ENCODE results near the gene ATP6V1G2.
"Not testable (repeated sequence)": the region's sequence is repeated elsewhere in the genome, so short reads cannot be mapped to it uniquely, and the experiment has no call there.

ATP6V1G2 gene

DNA sequence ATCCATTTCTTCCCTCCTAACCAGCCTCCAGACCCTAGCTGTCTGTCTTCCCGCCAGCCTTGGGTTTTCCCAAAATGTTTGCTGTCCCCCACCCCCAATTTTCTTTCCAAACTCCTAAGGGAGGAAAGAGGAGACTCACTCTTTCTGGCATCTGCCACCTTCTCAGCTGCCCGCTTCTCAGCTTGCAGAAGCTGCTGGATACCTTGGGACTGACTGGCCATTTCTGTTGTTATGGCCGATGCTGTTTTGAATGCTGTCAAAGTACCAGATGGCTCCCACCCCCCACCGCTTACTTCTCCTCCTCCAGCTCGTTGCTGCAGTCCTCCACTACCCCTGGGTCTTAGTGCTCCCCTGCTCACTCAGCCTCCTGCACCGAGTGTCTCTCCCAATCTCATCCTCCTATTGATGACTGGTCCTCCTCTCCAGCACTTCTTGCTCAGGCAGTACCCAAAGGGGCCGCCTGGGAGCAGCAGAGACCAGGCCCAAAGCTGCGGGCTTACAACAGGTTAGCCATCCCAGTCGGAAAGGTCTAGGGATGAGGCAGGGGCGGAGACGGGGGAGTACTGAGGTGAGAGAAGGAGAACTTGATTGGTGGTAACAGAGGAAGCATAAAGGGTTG is at the start of gene ATP6V1G2:
Gene ATP6V1G2 (minus strand): TSS at position 270 of the 619 bp plus-strand sequence. CDS start 49 bp downstream, at position 221.
- ATAC-seq: peak; percentile 71
- peak; percentile 93 for DNase-seq

DNA sequence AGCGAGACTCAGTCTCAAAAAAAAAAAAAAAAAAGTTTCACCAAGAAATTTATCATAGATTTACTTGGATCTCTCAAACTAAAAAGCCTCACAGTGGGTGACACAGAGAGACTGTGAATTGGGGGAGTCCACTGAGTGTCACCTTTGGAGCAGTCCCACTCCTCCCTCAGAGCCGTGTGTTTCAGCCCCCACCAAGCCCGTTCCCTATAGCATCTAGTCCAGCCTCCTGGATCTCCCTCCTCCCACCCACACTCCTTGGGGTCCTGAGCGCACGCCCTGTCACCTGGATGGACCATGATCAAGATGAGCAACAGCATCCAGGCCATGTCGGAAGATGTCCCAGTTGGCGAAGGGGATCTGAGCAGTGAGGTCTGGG is 46.0 kb upstream of the ATP6V1G2 start:
- DNase-seq (no peak), ATAC-seq (peak; percentile 12)

DNA sequence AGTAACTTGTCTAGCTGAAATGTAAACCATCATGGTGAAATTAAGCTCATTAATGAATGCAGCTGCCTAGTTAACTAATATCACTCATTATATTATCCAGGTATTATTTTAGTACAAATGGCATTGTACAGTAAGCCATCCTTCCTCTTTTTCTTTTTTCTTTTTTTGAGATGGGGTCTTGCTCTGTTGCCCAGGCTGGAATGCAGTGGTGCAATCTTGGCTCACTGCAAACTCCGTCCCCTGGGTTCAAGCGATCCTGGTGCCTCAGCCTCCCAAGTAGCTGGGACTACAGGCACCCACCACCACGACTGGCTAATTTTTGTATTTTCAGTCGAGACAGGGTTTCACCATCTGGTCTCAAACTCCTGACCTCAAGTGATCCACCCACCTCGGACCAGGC is 44.3 kb upstream of the ATP6V1G2 start:
- not testable (repeated sequence) for DNase-seq, ATAC-seq

DNA sequence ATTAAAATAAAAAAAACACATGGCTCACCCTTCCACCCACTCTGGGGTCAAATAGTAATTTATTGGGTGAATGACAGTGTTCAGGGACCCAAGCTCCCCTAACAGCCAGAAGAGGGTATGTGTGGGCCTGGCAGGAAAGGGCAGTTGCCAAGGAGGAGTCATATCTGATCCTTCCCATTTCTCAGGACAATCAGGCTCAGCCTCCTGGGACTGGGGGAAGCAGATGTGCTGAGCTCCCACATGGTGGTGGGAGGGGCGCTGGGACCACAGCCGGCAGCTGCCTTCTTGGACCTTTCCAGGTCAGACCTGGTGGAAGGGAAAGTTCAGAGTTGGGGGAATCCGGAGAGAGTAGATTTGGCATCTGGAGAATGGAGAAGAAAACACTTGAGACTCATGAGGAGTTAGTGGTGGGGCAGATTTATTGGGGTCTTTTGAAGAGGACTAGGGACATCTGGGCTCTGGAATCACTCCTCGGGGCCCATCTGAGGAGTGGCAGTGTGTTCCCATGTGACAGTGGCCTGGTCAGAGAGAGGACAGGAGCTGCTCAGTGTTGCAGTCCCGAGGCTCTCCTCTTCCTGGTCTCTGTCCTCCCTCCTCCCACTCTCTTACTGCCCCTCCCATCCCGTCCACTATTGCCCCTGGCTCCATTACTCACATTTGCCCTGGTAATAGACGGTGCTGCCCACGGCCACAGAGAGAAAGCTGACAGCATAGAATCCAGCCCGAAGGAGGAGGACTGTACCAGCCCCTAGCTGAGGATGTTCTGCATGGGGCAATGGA is 42.7 kb upstream of the ATP6V1G2 start:
- DNase-seq (no peak), ATAC-seq (no peak)

DNA sequence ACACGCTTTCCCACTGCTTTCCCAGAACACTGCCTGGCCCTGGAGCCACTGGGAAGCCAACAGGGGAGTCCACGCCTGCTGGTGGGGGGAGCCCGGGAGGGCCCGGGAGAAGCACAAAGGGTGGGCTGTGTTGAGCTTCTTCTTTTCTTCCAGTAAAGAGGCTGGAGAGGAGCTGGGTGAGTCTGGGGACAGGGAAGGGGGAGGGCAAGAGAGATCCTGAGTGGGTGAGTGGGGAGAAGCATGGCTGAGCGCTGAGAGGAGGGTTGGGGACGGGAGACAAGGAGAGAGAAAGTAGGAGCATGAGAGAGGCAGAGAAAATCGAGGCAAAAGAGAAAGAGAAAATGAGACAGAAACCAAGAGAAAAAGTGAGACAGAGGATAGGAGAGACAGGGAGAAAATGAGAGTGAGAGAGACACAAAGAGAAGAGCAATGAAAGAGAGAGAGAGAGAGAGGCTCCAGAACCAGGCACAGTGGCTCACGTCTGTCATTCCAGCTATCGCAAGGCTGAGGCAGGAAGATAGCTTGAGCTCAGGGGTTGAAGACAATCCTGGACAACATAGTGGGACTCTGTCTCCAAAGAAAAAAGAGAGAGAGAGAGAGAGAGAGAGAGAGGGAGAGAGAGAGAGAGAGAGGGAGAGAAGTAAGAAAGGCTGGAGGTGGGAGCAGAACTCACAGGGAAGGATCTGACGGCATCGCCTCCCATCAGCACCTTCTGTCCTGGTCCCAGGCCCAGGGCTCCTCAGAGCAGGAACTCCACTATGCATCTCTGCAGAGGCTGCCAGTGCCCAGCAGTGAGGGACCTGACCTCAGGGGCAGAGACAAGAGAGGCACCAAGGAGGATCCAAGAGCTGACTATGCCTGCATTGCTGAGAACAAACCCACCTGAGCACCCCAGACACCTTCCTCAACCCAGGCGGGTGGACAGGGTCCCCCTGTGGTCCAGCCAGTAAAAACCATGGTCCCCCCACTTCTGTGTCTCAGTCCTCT is 41.7 kb upstream of the ATP6V1G2 start:
- ATAC-seq: peak; percentile 9

DNA sequence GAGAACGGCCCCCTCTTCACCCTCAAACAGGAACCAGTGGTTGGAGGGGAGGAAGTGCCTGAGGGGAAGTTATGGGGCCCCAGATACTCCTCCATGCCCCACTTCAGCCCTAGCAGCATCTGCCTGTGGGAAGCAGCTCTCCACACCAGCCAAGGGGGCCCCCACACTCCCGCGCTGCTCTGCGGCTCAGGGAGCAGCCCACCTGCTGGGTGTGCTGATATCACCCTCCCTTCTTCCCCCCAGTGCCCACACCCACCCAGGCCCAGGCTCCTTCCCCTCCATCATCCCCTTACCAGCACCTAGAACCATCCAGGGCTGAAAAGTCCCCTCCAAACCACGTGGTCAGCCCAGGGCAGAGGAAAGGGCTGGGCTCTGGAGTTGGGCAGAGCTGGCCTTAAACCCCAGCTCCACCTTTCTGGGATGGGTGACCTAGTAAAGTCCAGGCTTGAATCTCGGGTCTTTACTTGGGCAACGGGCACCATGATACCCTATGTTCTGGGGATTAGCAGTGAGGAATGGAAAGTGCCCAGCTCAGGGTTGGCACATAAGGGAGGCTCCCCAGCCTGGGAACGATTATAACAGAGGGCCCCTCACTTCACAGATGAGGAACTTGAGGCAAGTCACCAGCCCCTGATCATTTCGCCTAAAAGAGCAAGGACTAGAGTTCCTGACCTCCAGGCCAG is 40.3 kb upstream of the ATP6V1G2 start:
- DNase-seq (peak; percentile 48), ATAC-seq (peak; percentile 16)

More for the DNA sequence above, 41.7 kb upstream of the ATP6V1G2 start:
- DNase-seq: no peak

DNA sequence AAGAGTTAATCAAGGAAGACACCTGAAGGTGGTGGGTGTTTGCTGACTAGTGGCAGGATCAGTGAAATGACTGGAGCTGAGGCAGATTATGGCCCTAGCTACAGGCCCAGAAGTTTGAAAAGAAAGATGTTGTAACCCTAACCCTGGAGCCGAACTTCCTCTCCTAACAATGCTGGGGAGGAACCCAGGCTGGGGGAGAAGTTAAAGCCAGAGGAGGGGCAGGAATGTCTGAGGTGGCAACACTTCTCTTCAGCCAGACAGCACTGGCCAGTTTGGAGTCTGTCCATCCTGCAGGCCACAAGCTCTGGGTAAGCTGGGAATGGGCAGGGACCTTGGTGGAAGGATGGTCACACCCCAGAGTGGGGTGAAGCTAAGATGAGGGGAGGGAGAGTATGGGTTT is 39.6 kb upstream of the ATP6V1G2 start, which contains the start of gene LST1:
Gene LST1 (plus strand): TSS at position 270 of the 400 bp plus-strand sequence. CDS start 1,023 bp downstream, outside the sequence.
- no peak for DNase-seq
- ATAC-seq: no peak

DNA sequence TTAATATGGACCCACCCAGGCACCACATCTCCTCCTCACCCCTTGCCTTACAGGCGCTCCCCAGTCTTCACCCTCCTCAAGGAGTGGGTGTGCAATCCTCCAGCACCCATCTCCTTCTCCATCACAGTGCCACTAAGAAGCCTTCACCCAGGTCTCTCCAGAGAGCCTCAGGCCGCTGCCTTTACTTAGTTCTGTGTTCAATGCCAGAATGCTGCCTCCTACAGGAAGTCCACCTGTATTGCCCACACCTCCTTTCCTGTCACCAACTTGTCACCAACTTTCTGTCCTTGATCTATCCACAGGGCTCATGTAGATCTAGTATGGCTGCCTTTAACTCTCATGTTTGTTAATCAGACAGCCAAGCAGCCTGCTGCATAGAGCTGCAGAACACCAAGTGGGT is 39.1 kb upstream of the ATP6V1G2 start:
- ATAC-seq: peak; percentile 20
- DNase-seq: peak; percentile 49

DNA sequence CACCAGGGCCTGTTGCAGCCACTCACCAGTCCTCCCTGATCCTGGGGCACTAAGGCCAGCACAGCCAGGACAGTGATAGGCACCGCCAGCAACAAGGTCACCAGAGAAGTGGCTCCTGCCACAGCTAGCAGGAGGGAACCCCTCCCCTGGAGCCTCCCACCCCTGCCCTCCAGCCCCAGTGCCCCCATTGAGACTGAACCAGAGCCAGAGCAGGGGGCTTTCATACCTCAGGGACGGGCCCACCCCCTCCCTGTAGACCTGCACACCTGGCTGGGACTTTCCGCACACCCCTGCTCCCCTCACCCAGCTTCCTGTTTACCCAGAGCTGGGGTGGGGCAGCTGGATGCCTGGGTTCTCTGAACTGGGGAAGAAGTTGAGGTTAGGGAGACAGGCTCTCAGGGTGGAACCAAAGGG is 35.8 kb upstream of the ATP6V1G2 start, which contains the start of gene LTB:
Gene LTB (minus strand): TSS at position 195 of the 414 bp plus-strand sequence. CDS start 7 bp downstream, at position 188.
- no peak for ATAC-seq
- DNase-seq: peak; percentile 55

DNA sequence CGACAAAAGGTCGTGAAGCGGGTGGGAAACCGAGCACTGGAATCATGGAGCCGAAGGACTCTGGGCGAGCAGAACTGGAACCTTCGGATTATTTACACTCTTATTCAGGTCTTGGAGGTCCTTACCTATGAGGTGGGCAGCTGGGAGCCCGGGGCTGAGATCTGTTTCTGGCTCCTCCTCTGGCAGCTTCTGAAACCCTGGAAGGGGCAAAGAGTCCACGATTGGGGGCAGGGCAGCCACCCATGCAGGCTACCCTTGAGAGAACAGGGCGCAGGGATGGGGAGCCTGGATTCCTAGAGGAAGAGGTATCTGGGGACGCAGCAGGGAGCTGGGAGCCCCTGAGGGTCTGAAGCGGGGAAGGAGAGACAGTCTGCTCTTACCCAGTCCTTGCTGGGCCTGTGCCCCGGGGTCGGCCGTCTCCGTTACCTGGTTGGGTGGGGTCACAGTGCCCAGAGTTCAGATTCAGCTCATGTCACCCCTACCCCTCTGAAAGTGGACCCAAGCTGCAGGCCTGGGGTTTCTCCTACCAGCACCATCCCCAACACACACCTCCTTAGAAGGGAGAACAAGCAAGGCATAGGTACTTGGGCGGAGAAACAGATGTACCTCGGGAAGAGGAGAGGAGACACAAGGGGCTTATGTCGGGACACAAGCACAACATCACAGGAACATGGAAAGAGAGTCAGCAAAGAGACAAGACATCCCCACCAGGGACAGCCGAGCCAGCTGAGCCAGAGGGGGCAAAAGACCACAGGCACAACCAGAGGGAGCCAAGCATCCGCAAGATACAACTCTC is 35.2 kb upstream of the ATP6V1G2 start:
- ATAC-seq: no peak
- DNase-seq: no peak

DNA sequence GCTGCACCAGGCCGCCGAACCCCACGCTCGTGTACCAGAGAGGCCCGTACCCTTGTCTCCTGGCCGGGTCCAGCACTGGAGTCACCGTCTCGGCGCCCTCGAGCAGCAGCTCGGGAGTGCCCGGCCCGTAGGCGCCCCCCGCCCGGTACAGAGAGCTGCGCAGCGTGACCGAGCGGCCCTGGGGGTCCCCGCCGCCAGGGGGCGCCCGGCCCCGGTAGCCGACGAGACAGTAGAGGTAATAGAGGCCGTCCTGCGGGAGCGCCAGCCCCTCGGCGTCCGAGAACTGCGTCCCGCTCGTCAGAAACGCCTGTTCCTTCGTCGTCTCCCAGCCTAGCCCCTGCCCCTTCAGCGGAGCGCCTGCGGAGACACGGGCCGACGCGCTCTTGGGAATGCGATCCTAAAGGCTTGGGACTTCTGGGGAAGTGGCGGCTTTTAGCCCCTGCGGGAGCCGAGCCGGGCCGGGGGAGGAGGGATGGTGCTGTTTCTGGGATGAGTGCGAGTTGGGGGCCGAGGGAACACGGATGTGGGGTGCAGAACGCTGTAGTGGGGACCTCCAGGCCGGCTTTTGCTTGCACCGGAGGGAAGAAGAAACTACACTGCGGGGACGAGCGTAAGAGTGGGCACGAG is 34.5 kb upstream of the ATP6V1G2 start:
- peak; percentile 81 for ATAC-seq
- DNase-seq: peak; percentile 96

DNA sequence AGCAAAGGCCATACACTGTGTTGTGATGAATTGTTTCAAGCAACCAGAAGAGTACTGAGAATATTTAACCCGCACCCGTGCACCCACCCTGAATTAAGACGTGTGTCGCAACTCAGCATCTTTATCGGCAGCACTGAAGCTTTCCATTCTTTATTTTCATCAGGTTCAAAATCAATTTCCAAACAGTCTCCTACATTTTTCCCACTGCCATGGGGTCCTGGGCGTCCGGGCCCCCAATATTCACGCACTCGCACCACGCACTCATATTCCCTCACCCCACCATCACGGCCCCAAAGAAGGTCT is 34.0 kb upstream of the ATP6V1G2 start:
- ATAC-seq: peak; percentile 1

DNA sequence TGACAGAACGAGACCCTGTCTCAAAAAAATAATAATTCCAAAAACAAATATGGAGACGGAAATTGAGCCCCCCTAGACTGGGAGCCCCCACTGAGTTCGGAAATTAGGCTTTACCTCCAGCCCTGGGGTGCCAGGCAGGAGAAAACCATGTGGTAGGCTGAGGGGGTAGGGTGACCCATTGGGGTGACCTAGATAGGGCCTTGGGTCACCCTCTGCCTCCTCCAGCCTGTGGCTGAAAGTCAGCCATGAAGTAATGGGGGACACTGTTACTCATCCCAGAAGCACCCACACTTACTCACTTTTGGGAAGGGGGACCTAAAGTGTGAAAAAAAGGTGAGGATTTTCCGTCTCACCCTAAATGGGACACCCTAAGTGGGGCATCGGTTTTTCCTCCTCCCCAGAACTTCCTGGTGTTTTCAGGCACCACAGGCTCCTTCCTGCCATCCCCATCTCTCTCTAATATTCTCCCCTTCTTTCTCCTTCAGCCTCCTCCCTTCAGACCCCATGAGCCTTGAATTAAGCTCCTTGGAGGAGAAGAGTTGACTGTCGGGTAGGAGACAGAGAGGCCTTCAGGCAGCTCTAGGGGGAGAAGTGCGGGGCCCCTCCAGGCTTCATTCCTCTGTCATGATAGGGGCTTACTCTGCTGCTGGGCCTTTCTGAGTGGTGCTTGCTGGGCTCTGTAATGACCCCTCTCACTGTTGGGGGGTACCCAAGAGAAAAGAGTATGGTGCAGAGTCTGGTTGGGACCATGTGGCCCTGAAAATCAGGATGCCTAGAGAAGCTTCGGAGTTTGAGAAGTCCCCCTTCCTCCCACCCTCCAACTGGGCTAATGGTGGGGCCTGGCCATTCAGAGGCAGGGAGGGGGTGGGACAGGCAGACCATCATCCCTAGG is 33.4 kb upstream of the ATP6V1G2 start:
- DNase-seq: peak; percentile 51
- peak; percentile 17 for ATAC-seq

More for the DNA sequence above, 34.0 kb upstream of the ATP6V1G2 start:
- DNase-seq: peak; percentile 35

DNA sequence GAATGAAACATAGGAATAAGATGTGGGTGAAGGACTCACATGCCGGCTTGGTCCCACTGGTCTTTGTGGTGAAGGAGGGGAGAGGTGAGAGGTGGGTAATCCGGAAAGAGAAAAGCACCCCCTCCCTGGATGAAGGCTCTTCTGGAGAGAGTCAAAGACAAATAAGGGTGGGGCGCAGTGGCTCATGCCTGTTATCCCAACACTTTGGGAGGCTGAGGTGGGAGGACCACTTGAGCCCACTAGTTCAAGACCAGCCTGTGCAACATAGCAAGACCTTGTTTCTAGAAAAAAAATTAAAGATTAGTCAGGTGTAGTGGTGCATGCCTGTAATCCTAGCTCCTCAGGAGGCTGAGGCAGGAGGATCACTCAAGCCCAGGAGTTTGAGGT is 32.7 kb upstream of the ATP6V1G2 start:
- DNase-seq (no peak), ATAC-seq (no peak)

DNA sequence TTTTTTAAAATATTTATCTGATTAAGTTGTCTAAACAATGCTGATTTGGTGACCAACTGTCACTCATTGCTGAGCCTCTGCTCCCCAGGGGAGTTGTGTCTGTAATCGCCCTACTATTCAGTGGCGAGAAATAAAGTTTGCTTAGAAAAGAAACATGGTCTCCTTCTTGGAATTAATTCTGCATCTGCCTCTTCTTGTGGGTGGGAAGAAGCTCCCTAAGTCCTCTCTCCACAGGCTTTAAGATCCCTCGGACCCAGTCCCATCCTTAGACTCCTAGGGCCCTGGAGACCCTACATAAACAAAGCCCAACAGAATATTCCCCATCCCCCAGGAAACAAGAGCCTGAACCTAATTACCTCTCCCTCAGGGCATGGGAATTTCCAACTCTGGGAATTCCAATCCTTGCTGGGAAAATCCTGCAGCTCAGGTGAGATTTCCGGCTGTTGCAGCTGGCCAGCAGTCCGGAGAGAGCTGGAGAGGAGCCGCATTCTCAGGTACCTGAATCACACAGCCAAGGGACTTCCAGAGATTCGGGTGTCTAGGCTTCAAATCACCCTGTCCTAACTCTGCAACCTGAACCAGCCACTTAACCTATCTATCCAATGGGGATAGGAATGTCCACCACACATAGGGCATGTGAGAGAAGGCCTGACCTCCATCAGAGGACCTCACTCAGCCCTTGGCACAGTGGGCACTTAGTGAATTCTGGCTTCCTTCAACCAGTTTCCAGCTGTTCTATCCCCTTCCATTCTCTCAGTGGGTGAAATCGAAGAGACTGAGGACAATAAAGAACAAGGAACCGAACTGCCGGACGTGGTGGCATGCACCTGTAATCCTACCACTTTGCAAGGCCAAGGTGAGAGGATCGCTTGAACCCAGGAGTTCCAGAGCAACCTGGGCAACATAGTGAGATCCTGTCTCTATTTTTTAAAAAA is 32.0 kb upstream of the ATP6V1G2 start:
- ATAC-seq (no peak), DNase-seq (no peak)

DNA sequence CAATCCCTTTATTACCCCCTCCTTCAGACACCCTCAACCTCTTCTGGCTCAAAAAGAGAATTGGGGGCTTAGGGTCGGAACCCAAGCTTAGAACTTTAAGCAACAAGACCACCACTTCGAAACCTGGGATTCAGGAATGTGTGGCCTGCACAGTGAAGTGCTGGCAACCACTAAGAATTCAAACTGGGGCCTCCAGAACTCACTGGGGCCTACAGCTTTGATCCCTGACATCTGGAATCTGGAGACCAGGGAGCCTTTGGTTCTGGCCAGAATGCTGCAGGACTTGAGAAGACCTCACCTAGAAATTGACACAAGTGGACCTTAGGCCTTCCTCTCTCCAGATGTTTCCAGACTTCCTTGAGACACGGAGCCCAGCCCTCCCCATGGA is 31.2 kb upstream of the ATP6V1G2 start:
- no peak for ATAC-seq

DNA sequence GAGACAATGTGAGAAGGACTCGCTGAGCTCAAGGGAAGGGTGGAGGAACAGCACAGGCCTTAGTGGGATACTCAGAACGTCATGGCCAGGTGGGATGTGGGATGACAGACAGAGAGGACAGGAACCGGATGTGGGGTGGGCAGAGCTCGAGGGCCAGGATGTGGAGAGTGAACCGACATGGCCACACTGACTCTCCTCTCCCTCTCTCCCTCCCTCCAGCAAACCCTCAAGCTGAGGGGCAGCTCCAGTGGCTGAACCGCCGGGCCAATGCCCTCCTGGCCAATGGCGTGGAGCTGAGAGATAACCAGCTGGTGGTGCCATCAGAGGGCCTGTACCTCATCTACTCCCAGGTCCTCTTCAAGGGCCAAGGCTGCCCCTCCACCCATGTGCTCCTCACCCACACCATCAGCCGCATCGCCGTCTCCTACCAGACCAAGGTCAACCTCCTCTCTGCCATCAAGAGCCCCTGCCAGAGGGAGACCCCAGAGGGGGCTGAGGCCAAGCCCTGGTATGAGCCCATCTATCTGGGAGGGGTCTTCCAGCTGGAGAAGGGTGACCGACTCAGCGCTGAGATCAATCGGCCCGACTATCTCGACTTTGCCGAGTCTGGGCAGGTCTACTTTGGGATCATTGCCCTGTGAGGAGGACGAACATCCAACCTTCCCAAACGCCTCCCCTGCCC is 30.6 kb upstream of the ATP6V1G2 start:
- peak; percentile 60 for DNase-seq
- no peak for ATAC-seq

More for the DNA sequence above, 31.2 kb upstream of the ATP6V1G2 start:
- no peak for DNase-seq

All from stimulated activated naive CD8-positive, alpha-beta T cell treated with anti-CD3 and anti-CD28 coated beads, Interleukin-15, Interleukin-2, amounts not matched to agents 100 U/mL and 50 U/mL, for 24 hours (primary cell).